H1 (cell line): ENCODE data around the gene SCAI. TPM values are rescaled to one million over a fixed set of nuclear protein-coding genes. Genes with fewer than 3 reads are reported as not detected.

ENCODE experiments used
- BACH1 ChIP-seq: IDR thresholded peaks from 2 replicates; pipeline ENCODE4 v1.6.1; 2012; ENCODE audit warnings: low read length, improper control_type of control experiment
- CBX8 ChIP-seq: fragments of 300-800, 300-1000 bp; sonication (generic); IDR thresholded peaks from 2 replicates; pipeline ENCODE4 v1.7.1; 2016; ENCODE audit warnings: low read depth, low read length, borderline replicate concordance
- EGR1 ChIP-seq: IDR thresholded peaks from 2 replicates; pipeline ENCODE4 v1.6.1; 2011; ENCODE audit warnings: low read depth, low read length, borderline replicate concordance
- SP2 ChIP-seq: IDR thresholded peaks from 2 replicates; pipeline ENCODE4 v1.6.1; 2012; ENCODE audit warnings: mild to moderate bottlenecking, low read length, inconsistent platforms
- TAF1 ChIP-seq: IDR thresholded peaks from 2 replicates; pipeline ENCODE4 v1.6.1; 2011; ENCODE audit warnings: mild to moderate bottlenecking, low read depth, low read length
- polyA plus RNA-seq, 7 experiments: library from polyadenylated mRNA; depleted of rRNA in 3 of 7; stranded (reverse) in 5 of 7; unstranded in 2 of 7; fragments of >200 nt in 5 of 7; fragments of 200-250 nt in 2 of 7; gene quantifications; 1 replicate in 5 of 7; 2 replicates in 1 of 7; 4 replicates in 1 of 7; pipeline versions ENCODE4 v1.2.1 to v1.2.3, GENCODE V29; 2011 to 2013; ENCODE audit warnings: missing spikeins in 2 of 7, mixed read lengths in 2 of 7
- total RNA-seq: library from RNA; stranded (reverse); fragmentation: NEBNext Ultra II Directional; extraction: Animal tissue kit (Norgen Biotek cat#: 25700); gene quantifications from 2 replicates; pipeline ENCODE4 v1.2.1, GENCODE V29; 2021

The SCAI gene
- total and polyA plus RNA-seq, 2 of the 8 experiments (the other 6 are each of a cell fraction or from before 2014, with no cell fraction given) = 6.4 to 19.8 TPM

GRCh38 chr9:125172031-125172755 lies 28.9 kb upstream of the SCAI start (continued):
- no peak for TF ChIP-seq BACH1
- no peak for TF ChIP-seq CBX8
- no peak for TF ChIP-seq EGR1
- no peak for TF ChIP-seq TAF1
- TF ChIP-seq SP2 = no peak
